ENCODE results near the gene REL.

Gene REL

DNA sequence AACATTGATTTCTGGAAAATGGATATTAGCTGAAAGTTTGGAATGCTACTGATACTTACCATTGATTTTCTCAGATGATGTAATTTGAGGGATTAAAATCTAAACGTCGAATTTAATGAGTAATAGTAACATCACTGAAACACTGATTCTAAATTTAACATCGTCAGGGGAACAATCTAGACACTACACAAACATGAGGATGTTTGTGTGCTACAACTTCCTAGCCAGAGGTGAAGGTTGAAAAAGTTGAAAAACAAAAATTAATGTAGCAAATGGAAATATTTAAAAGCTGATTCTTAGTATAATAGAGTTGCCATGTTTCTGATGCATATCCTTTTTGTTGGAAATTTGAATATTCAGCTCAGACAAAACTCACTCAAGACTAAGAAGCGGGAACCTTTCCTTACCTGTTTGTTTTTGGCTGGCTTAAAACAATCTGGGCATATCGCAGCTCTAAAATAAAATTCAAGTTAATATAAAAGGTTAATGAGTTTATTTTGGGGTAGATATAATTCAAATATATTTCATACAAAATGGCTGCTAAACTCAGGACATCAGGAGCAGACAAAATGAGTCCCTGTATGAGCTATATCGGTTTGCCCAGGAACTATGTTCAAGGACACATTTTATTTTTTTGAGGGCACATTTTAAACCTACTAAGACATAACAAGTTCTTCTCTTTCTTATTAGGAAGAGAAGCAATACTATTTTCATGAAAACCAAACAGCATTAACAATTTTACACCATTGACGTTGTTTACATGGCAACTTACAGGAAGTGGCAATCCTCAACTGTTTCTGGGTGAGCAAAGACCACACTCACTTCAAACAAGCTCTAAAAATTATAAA is 83.5 kb downstream of the REL start:
- no peak for DNase-seq (ENCODE audit: low read depth in 2 of 2)

DNA sequence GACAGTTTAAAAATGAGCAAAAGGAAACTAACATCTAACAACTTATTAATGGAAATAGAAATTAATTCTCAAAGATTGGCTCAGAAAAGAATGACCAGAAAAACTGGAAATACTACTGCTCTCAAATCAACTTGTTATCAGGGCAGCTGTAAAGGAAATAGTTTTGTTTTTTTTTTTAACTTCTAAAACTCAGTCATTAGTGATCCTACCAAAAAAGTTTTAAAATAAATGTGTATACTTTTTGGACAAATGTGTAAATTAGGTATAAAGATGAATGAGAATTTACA is 84.1 kb downstream of the REL start:
- DNase-seq (ENCODE audit: low read depth in 2 of 2): no peak

DNA sequence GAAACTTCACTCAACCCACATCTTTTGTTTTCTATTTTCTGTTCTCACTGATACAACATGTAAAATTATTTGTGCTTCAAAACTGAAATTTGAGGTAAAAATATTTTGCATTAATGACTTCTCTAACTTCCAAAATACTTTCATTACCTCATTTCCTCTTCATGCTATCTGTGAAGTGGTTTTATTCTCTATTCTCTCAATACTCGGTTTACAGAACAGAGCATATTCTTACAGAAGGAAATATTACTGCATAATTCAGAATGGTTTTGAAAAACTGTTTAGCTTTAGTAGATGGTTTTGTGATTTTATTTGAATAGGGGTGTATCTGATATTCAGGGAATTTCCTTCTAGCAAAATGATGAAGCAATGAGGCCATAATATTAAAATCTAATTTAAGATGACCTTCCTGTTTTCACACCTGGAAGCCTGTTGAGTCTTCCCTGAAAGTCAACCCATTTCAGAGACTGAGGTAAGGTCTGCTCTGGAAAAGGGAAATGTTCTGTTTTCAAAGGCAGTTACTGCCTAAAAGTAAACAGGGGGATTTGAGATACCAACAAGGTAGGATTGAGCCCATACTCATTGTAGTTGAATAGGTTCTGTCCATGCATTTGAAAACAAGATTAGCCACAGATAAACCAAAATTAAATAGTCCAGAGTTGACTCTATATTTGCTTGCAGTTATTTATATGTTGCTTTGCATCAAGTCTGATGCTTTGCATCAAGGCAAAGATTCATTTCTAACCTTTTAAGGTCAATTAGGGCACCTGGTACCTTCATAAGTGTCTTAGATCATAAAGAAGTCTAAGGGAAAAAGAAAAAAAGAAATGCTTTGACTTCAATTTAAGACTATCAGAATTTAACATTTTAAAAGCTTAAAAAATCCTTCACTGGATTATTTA is 85.4 kb downstream of the REL start:
- no peak for DNase-seq (ENCODE audit: low read depth in 2 of 2)

DNA sequence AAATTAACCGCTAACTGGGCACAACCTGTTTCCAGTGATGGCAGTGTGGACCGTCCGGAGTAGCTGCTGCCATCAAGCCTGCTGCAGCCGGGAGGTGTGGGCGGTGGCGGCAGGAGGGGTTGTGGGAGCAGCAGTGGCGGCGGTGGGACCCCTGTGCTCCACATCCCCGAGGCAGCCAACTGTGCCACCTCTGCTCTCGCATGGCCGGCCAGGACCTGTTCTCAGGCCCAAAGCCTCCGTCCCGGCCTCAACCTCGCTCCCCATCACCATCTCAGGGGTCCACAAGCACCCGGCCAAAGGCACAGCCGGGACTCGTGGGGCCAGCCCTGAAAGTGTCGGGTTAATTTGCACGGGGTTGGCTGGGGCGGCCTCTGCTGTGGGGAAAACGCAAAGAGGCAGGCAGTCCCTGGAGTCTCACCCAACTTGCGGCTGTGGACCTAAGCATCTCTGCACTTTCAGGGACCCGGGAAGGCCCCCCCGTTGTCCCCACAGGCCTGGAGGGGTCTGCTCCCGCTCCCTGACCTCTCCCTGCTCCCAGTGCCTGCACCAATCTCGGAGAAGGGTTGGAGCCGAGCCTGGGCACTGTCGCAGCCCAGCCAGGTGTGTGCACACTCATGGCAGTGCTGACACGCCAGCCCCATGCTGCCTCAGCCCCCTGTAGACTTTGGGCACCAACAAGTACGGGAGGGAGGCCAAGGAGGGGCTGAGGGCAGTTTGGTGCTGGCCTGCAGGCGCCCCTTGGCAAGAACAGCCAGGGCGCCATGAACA is 91.7 kb downstream of the REL start:
- DNase-seq (ENCODE audit: low read depth in 2 of 2): no peak

DNA sequence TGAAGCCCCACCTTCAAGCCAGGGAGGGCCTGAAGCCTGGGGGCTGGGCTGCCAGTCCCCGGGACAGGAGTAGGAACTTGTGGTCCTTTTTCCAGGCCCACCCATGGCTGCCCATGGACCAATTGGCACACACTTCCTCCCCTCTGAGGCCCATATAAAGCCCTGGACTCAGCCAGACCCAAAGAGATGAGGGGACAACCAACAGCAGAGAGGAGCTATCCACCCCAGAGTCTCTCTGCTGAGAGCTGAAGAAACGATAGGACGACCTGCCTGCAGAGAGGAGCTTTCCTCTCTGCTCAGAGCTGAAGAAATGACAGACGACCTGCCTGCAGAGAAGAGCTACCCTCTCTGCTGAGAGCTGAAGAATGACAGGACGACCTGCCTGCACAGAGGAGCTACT is 92.3 kb downstream of the REL start:
- no peak for DNase-seq (ENCODE audit: low read depth in 2 of 2)

DNA sequence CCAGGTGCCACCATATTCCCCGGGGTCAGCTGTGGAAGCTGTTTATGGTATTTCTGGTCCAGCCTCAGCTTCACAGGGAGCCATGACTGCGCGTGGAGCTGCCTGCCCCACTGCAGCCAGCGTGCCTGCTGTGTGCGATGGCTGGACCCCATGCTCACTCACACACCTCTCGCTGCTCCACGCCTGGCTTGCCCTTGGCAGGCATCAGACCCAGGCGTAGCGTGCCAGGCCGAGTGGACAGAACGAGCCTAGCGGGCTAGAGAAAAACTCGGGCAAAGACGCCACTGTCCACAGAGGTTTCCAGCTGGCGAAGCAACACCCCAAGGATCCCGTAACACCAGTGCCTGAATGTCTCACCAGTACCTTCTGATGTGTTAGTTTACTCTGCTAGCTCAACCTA is 93.3 kb downstream of the REL start:
- no peak for DNase-seq (ENCODE audit: low read depth in 2 of 2)

All from stimulated activated CD8-positive, alpha-beta memory T cell treated with anti-CD3 and anti-CD28 coated beads, Interleukin-15, amount 100 ng/mL, for 4 hours (primary cell).